NCI-H526 (cell line): ENCODE data around the gene UBAP1L.
"Not testable (repeated sequence)": the region's sequence is repeated elsewhere in the genome, so short reads cannot be mapped to it uniquely, and the experiment has no call there.

Experiments used
- DNase-seq, 2 experiments: peaks; one replicate each; lab custom pipeline; 2025; lab: John Stamatoyannopoulos, UW

UBAP1L gene

GRCh38 chr15:65099801-65100200, 15.2 kb downstream of the UBAP1L start:
- not testable (repeated sequence) for DNase-seq

GRCh38 chr15:65099336-65099735, 15.7 kb downstream of the UBAP1L start:
- DNase-seq, result no peak

- DNase-seq, result no peak
Observed at GRCh38 chr15:65097651-65098263, 17.2 kb downstream of the UBAP1L start.

- DNase-seq, result no peak
Observed at GRCh38 chr15:65096481-65097385, 18.3 kb downstream of the UBAP1L start.

- DNase-seq, result no peak
Observed at GRCh38 chr15:65095747-65096104, 19.3 kb downstream of the UBAP1L start.

- DNase-seq, result no peak
Observed at GRCh38 chr15:65095011-65095746, 19.8 kb downstream of the UBAP1L start.

GRCh38 chr15:65094294-65094995, 20.6 kb downstream of the UBAP1L start:
- no peak for DNase-seq

GRCh38 chr15:65093793-65094170, 21.2 kb downstream of the UBAP1L start:
- DNase-seq, result not testable (repeated sequence)

- DNase-seq, result peak in 1 of 2 experiments; percentile 65
Observed at GRCh38 chr15:65092911-65093792, 21.8 kb downstream of the UBAP1L start.

- peak in 1 of 2 experiments; percentile 62 for DNase-seq
Observed at GRCh38 chr15:65091946-65092770, 22.8 kb downstream of the UBAP1L start.

GRCh38 chr15:65089206-65089824, 25.7 kb downstream of the UBAP1L start:
- no peak for DNase-seq

- no peak for DNase-seq
Observed at GRCh38 chr15:65088643-65089021, 26.4 kb downstream of the UBAP1L start.

- no peak for DNase-seq
Observed at GRCh38 chr15:65087873-65088642, 26.9 kb downstream of the UBAP1L start.

- peak in 1 of 2 experiments; percentile 15 for DNase-seq
Observed at GRCh38 chr15:65087411-65087810, 27.6 kb downstream of the UBAP1L start.

GRCh38 chr15:65086680-65087111, 28.3 kb downstream of the UBAP1L start:
- peak in 1 of 2 experiments; percentile 16 for DNase-seq

- DNase-seq, result peak in 1 of 2 experiments; percentile 62
Observed at GRCh38 chr15:65085990-65086679, 28.9 kb downstream of the UBAP1L start.

- no peak for DNase-seq
Observed at GRCh38 chr15:65085207-65085753, 29.7 kb downstream of the UBAP1L start.
